ENCODE results near the gene STS.

DNA sequence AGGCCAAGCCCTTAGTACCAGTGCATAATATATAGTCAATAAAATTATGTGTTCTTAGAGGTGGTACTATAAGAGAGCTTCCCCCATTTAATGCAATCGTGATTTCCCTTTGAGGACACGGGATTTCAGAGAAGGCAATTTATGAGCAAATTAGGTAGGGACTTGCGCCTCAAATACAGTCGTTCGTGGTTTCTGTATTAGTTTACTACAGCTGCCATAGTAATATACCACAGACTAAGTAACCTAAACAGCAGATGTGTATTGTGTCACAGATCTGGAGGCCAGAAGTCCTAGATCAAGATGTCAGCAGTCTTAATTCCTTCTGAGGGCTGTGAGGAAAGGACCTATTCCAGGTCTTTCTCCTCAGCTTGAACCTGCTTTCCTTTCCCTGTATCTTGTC, 1.9 kb downstream of the STS start:
- TF ChIP-seq POLR2A (IDR thresholded peaks at IDR 0.05) (no peak), EP300 (IDR thresholded peaks at IDR 0.05; ENCODE audit: low read depth) (no peak)
- TF ChIP-seq, protein P1, sequence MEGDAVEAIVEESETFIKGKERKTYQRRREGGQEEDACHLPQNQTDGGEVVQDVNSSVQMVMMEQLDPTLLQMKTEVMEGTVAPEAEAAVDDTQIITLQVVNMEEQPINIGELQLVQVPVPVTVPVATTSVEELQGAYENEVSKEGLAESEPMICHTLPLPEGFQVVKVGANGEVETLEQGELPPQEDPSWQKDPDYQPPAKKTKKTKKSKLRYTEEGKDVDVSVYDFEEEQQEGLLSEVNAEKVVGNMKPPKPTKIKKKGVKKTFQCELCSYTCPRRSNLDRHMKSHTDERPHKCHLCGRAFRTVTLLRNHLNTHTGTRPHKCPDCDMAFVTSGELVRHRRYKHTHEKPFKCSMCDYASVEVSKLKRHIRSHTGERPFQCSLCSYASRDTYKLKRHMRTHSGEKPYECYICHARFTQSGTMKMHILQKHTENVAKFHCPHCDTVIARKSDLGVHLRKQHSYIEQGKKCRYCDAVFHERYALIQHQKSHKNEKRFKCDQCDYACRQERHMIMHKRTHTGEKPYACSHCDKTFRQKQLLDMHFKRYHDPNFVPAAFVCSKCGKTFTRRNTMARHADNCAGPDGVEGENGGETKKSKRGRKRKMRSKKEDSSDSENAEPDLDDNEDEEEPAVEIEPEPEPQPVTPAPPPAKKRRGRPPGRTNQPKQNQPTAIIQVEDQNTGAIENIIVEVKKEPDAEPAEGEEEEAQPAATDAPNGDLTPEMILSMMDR (IDR thresholded peaks at IDR 0.05): no peak

Measured in transverse colon (tissue), 3 donors.